HG02870 (cell line): ENCODE measurements around the gene CAMTA1.

Experiments
- ATAC-seq: cut with Tn5 transposase; IDR thresholded peaks from one replicate; pipeline ENCODE4 v1.9.1; 2021; ENCODE audit warnings: mild to moderate bottlenecking, moderate library complexity; ENCODE audit not compliant: unreplicated experiment

Gene CAMTA1

DNA sequence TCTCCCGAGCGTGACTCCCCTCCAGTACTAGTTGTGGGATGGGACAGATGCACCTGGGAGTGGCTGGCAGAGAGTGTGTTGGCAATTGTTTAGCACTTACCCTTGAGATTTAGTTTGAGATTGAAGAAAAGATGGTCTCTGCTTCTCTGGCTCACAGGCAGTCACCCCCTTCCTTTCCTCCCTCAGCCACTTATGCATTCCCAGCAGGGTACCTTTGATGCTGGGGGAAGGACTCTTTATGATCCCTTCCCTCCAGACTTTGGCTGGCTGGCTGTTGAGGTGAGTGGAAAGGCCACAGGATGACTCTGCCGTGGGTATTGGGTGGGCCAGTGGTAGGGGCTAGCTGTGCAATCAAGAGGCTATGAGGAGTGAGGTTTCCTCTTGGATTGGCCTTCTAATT lies 236.8 kb downstream of the CAMTA1 start:
- ATAC-seq, result no peak

- ATAC-seq, result no peak
These were observed 239.8 kb downstream of the CAMTA1 start for GRCh38 chr1:7025013-7025412.

- ATAC-seq, result no peak
These were observed 240.9 kb downstream of the CAMTA1 start for GRCh38 chr1:7026169-7026568.

- ATAC-seq, result no peak
These were observed 247.7 kb downstream of the CAMTA1 start for GRCh38 chr1:7032992-7033391.

DNA sequence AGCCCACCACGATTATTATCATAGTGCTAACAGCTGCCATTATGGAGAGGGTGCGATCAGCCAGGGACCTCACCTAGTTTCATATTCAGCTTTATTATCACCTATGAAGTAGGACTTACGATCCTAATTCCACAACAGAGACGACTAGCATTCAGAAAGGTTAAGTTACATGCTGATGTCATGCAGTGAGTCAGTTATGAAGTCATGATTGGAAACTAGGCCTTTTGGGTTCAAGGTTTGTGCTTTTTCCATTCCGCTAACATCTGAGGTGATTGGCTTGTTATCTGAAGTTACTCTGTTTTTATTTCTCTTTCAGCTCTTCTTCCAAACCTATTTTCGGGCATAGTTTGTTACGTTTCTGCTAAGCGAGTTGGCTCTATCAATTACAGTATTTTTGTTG lies 251.1 kb downstream of the CAMTA1 start:
- no peak for ATAC-seq

GRCh38 chr1:7039590-7040220 lies 254.5 kb downstream of the CAMTA1 start:
- no peak for ATAC-seq

DNA sequence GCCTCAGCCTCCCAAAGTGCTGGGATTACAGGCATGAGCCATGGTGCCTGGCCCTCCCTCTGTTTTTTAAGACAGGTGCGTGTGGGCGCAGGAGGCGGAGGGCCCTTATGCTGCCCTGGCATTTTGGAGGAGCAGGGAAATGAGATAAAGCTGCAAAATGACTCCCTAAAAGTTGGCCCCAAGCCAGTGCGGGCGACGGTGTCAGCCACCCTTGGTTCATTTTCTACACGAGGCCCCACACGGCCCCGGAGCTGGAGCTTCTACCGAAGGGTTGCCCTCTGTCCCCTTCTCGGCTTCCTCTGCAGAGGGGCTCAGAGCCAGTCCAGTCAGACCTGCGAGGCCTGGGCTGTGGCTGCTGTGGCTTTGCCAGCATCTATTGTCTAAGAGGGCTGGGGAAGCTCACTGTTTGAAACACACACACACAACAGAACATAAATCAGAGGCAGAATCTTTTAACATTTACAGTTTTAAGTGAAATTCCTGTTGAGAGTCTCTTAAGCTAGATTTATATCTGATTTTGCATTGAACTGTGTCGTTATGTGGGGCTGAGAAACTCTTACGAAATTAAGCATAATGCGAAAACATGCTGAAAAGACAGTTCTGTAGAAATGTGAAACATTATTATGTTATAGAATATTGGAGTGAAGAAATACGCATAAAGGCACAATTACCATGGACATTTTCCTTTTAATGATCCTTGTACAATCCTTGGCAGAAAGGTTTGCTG lies 255.9 kb downstream of the CAMTA1 start:
- ATAC-seq, result no peak

DNA sequence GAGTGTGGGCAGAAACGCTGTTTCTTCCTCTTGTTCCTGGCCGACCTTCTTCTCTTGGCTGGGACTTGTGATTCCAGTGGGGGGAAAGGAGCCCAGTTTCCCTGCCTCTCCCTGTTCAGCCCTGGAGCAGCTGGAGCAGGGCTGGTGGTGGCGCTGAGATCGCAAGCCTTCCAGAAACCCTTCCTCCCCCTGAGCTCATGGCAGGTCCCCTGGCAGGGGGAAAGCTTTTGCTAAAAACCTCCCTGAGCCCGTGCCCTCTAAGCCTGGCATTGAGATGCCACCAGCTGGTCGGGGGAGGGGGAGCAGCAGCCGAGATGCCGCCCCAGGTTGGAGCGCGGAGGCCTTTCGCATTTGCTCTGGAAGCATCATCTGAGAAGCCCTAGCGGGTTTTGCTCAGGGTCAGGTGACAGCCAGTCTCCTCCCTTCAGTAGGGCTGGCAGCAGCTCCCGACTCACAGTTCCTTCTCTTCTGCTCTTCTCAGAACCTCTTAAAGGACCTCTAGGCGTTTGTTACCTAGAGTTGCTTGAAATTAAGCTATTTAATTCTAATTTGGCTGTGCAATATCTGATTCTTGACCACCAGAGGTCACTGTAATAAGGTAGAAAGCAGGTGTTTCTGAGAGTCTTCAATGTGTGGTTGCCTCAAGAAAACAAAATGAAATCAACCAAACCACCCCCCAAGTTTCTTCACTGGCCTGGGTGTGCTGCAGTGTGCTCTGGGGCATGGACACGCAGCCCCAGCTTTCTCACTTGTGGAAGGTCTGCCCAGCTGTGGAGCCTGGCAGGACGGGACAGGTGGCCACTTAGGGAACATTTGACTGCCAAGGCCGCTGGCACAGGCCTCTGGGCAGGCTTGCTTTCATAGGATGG lies 257.3 kb downstream of the CAMTA1 start:
- no peak for ATAC-seq

- no peak for ATAC-seq
These were observed 257.9 kb downstream of the CAMTA1 start for GRCh38 chr1:7043191-7043549.

GRCh38 chr1:7043719-7044535 lies 258.7 kb downstream of the CAMTA1 start:
- ATAC-seq, result no peak

- no peak for ATAC-seq
These were observed 260.6 kb downstream of the CAMTA1 start for GRCh38 chr1:7045897-7046296.

DNA sequence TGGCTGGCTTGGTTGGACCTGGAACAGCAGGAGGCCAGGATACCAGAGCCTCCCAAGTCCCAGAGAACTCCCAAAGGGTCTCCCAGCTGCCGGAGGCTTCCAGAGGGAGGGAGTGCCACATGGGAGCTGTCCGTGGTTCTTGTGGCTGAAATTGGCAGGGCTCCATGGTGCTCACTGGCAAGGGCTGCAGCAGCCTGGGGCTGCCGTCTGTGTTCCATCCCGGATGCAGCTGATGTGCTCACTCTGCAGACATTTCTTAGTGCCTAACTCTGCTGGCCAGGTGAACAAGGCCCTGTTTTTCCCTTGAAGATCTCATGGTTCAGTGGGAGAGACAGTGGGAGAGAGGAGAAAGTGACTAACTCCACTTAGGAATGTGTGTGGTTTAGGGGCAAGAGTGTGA lies 261.1 kb downstream of the CAMTA1 start:
- ATAC-seq, result no peak

DNA sequence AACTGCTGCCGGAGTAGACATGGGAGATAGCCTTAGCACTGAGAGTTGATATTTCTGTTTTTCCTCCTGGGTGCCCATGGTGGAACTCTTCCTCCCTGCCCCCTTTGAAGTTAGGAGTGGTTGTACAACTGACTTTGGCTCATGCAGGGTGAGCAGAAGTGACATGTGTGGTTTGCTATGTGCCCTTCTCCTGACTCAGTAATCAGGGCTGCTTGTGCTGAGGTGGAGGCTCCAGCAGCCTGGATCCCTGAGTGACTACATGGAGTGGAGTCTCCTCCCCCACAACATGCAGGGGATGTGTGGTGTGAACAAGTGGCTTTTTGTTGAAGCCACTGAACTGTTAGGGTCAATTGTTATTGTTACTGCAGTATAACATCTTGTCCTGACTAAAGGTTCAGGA lies 261.6 kb downstream of the CAMTA1 start:
- no peak for ATAC-seq

DNA sequence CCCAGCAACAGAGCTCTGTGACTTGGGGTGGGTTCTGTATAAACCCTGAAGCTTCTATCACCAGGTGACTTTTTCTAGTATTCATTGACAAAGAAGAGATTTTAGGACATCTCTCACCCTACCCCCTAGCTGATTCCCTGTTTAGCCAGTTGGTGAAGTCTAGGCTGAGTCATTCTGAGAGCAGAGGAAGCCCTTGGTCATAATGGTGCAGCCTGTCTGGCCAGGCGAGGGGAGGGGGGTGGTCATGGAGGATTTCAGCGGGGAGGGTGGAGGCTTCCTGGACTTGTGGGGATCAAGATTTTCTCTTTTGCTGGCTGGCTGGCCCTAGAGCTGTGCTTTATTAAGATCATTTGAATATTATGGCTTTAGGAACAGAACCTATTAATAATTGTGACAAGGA lies 262.6 kb downstream of the CAMTA1 start:
- ATAC-seq, result no peak

GRCh38 chr1:7048395-7048794 lies 263.1 kb downstream of the CAMTA1 start:
- ATAC-seq, result no peak

GRCh38 chr1:7049913-7050625 lies 264.8 kb downstream of the CAMTA1 start:
- ATAC-seq, result no peak

DNA sequence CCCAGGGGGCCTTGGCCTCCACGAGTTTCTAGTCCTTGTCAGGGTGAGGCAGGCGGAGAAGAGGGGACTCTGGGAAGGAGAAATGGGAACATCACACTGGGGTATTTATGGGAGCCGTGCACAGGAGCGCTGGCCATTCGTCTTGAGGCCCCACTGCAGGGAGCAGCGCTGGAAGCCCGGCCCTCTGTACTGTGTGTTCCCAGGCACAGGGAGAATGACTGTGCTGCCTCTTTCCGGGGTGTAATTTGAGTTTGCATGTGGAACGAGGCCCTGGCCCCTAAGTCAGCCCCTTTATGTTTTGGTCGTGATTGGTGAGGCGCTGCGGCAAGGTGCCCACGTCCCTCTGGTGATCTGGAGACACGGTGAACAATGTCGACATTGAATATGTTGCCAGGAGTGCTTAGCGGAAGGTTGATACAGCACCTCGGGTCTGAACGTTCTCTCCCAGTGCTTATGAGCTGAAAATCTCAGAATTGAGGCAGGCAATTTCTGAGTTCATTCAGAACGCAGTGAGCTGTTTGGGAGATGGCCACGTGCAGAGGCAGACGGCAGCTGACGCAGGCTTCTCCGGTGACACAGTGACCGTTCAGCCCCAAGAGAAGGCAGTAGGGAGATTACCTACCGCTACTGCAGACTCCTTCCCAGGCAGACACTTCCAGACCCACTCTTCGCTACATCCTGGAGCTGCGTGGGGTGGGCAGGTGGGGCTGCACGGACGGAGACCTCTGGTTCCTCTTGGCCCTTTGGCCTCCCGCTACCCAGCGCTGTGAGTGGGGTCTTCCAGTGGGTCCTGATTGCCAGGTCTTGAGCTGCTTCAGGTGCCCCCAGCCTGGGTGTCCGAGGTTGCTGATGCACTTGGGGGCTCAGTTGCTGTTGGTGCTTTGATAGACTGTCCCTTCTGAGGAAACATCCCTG lies 265.8 kb downstream of the CAMTA1 start:
- no peak for ATAC-seq

- no peak for ATAC-seq
These were observed 267.4 kb downstream of the CAMTA1 start for GRCh38 chr1:7052701-7053100.

- no peak for ATAC-seq
These were observed 275.5 kb downstream of the CAMTA1 start for GRCh38 chr1:7060745-7061144.
